ENCODE data around the gene CMTR1.

CMTR1 gene

DNA sequence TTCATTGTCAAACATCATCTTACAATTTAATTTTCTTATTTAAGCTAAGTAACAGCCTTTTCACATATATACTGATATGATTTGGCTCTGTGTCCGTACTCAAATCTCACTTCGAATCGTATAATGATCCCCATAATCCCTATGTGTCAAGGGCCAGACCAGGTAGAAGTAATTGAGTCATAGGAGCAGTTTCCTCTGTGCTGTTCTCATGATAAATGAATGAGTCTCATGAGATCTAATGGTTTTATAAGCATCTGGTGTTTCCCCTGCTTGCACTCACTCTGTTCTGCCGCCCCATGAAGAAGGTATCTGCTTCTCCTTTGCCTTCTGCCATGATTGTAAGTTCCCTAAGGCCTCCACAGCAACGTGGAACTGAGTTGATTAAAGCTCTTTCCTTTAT, 25.1 kb upstream of the CMTR1 start:
- TF ChIP-seq MYC (IDR thresholded peaks at IDR 0.05; ENCODE audit: low read depth, low read length) = no peak
- TF ChIP-seq, protein P1, sequence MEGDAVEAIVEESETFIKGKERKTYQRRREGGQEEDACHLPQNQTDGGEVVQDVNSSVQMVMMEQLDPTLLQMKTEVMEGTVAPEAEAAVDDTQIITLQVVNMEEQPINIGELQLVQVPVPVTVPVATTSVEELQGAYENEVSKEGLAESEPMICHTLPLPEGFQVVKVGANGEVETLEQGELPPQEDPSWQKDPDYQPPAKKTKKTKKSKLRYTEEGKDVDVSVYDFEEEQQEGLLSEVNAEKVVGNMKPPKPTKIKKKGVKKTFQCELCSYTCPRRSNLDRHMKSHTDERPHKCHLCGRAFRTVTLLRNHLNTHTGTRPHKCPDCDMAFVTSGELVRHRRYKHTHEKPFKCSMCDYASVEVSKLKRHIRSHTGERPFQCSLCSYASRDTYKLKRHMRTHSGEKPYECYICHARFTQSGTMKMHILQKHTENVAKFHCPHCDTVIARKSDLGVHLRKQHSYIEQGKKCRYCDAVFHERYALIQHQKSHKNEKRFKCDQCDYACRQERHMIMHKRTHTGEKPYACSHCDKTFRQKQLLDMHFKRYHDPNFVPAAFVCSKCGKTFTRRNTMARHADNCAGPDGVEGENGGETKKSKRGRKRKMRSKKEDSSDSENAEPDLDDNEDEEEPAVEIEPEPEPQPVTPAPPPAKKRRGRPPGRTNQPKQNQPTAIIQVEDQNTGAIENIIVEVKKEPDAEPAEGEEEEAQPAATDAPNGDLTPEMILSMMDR (IDR thresholded peaks at IDR 0.05; ENCODE audit: low read depth, low read length) = no peak
- TF ChIP-seq, protein P2, sequence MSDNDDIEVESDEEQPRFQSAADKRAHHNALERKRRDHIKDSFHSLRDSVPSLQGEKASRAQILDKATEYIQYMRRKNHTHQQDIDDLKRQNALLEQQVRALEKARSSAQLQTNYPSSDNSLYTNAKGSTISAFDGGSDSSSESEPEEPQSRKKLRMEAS (IDR thresholded peaks at IDR 0.05; ENCODE audit: low read depth, low read length) = no peak
- TF ChIP-seq POLR2A (IDR thresholded peaks at IDR 0.05; ENCODE audit: extremely low read depth, insufficient read length) = no peak
- no peak overlapping the region for H3K4me3 ChIP-seq (ENCODE audit: low read depth, low read length)
- DNase-seq (ENCODE audit: low read depth) = no peak

DNA sequence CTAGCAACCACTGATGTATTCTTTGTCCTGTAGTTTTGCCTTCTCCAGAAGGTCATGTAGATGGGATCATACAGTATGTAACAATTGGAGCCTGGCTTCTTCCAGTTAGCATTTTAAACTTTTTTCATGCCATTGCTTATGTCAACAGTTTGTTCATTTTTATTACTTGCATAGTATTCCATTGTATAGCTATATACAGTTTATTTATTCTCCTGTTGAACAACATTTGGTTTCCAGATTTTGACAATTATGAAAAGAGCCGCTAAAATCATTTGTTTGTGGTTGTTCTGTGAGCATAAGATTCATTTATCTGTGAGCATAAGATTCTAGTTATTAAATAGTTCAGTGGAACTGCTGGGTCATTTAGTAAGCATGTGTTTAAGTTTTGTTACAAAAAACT, 23.5 kb upstream of the CMTR1 start:
- no peak overlapping the region for H3K4me3 ChIP-seq (ENCODE audit: low read depth, low read length)
- no peak for DNase-seq (ENCODE audit: low read depth)
- TF ChIP-seq MYC (IDR thresholded peaks at IDR 0.05; ENCODE audit: low read depth, low read length) = no peak
- no peak for TF ChIP-seq POLR2A (IDR thresholded peaks at IDR 0.05; ENCODE audit: extremely low read depth, insufficient read length)
- TF ChIP-seq, protein P2 (IDR thresholded peaks at IDR 0.05; ENCODE audit: low read depth, low read length) = no peak
- TF ChIP-seq, protein P1 (IDR thresholded peaks at IDR 0.05; ENCODE audit: low read depth, low read length) = no peak

GRCh38 chr6:37417393-37417792, 15.6 kb upstream of the CMTR1 start:
- no peak for DNase-seq (ENCODE audit: low read depth)

GRCh38 chr6:37418722-37419121, 14.3 kb upstream of the CMTR1 start:
- DNase-seq (ENCODE audit: low read depth) = no peak
- TF ChIP-seq, protein P1 (IDR thresholded peaks at IDR 0.05; ENCODE audit: low read depth, low read length) = no peak
- no peak for TF ChIP-seq POLR2A (IDR thresholded peaks at IDR 0.05; ENCODE audit: extremely low read depth, insufficient read length)
- TF ChIP-seq, protein P2 (IDR thresholded peaks at IDR 0.05; ENCODE audit: low read depth, low read length) = no peak
- no peak overlapping the region for H3K4me3 ChIP-seq (ENCODE audit: low read depth, low read length)

More at GRCh38 chr6:37417393-37417792, 15.6 kb upstream of the CMTR1 start:
- TF ChIP-seq MYC (IDR thresholded peaks at IDR 0.05; ENCODE audit: low read depth, low read length) (no peak), POLR2A (IDR thresholded peaks at IDR 0.05; ENCODE audit: extremely low read depth, insufficient read length) (no peak)
- TF ChIP-seq, protein P2 (IDR thresholded peaks at IDR 0.05; ENCODE audit: low read depth, low read length) = no peak
- TF ChIP-seq, protein P1 (IDR thresholded peaks at IDR 0.05; ENCODE audit: low read depth, low read length) = no peak
- no peak overlapping the region for H3K4me3 ChIP-seq (ENCODE audit: low read depth, low read length)

DNA sequence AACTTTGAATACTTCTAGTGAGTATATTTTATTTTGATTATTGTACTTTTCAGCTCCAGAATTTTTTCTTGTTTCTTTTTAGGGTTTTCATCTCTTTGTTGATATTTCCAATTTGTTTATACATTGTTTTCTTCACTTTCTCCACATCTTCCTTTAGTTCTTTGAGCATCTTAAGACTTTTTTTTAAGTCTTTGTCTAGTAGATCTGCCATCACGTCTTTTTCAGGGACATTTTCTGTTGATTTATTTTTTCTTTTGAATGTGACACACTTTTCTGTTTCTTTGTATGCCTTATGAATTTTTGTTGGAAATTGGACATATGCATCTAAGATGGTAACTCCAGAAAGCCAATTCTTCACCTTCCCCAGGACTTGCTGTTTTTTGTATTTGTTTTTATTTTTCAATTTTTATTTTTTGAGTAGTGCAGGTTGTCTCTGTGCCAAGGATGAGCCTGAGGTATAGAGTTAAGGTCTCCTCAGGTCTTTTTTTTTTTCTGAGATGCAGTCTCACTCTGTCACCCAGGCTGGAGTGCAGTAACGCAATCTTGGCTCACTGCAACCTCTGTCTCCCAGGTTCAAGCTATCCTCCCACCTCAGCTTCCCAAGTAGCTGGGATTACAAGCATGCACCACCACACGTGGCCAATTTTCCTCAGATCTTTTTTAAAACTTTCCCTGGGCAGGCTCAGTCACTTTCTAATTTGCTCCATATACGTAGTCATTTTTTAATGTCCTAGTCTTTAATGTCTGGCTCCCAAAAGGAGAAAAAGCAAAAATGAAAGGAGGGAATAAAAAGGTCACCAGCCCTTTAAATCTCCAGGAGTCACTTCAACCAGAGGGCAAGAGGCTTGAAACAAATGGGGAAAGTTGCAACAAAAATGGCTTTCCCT, 6.7 kb upstream of the CMTR1 start:
- TF ChIP-seq, protein P1 (IDR thresholded peaks at IDR 0.05; ENCODE audit: low read depth, low read length) = no peak
- TF ChIP-seq POLR2A (IDR thresholded peaks at IDR 0.05; ENCODE audit: extremely low read depth, insufficient read length) = no peak
- TF ChIP-seq, protein P2 (IDR thresholded peaks at IDR 0.05; ENCODE audit: low read depth, low read length) = no peak
- TF ChIP-seq MYC (IDR thresholded peaks at IDR 0.05; ENCODE audit: low read depth, low read length) = no peak
- no peak for DNase-seq (ENCODE audit: low read depth)
- no peak overlapping the region for H3K4me3 ChIP-seq (ENCODE audit: low read depth, low read length)
